GM19455 (cell line): Measurements from ENCODE around the gene WFIKKN1.

Experiments used
- ATAC-seq: cut with Tn5 transposase; IDR thresholded peaks from one replicate; pipeline ENCODE4 v1.9.1; 2021; ENCODE audit not compliant: unreplicated experiment

Gene WFIKKN1

GRCh38 chr16:683396-684070 is 52.7 kb downstream of the WFIKKN1 start:
- no peak for ATAC-seq
